Transverse colon (tissue), 4 donors: ENCODE data around the gene CFHR4.

Experiments
- CTCF ChIP-seq, 5 experiments: fragments of 200-600 bp in 3 of 5; fragments of 450-650 bp in 2 of 5; sonication (generic) in 3 of 5; IDR thresholded peaks; 1 replicate in 2 of 5; 2 replicates in 3 of 5; pipeline ENCODE4 v1.5.1; 2016 to 2017; ENCODE audit warnings: antibody characterized with exemption in 5 of 5, inconsistent platforms in 3 of 5, mild to moderate bottlenecking in 2 of 5, moderate library complexity in 1 of 5
- EP300 ChIP-seq: sonication (generic); formaldehyde crosslinking; IDR thresholded peaks from one replicate; pipeline ENCODE4 v1.6.1; 2017; ENCODE audit warnings: antibody characterized with exemption, low read depth
- POLR2A ChIP-seq: fragments of 450-650 bp; IDR thresholded peaks from one replicate; pipeline ENCODE4 v1.6.1; 2016; ENCODE audit warnings: antibody characterized with exemption, mild to moderate bottlenecking, moderate library complexity
- POLR2AphosphoS5 ChIP-seq, 3 donors: sonication (generic); formaldehyde crosslinking; IDR thresholded peaks; one replicate each; pipeline ENCODE4 v1.6.1; 2016; ENCODE audit warnings: antibody characterized with exemption in 3 of 3

- no peak for TF ChIP-seq CTCF (IDR thresholded peaks at IDR 0.05)
- no peak for TF ChIP-seq POLR2A
- TF ChIP-seq POLR2AphosphoS5 (IDR thresholded peaks at IDR 0.05), result no peak
- no peak for TF ChIP-seq EP300
Measured at GRCh38 chr1:196954778-196955177, 66.9 kb downstream of the CFHR4 start.
